ENCODE measurements around the gene MCM3AP.
"Not testable (repeated sequence)": the region's sequence is repeated elsewhere in the genome, so short reads cannot be mapped to it uniquely, and the experiment has no call there.

MCM3AP gene

DNA sequence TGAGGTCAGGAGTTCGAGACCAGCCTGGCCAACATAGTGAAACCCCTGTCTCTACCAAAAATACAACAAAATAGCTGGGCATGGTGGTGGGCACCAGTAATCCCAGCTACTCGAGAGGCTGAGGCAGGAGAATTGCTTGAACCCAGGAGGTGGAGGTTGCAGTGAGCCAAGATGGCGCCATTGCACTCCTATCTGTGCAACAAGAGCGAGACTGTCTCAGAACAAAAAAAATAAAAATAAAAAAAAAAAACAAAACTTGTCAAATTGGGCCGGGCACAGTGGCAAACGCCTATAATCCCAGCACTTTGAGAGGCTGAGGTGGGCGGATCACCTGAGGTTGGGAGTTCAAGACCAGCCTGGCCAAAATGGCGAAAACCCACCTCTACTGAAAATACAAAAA lies 24.8 kb upstream of the MCM3AP start:
- not testable (repeated sequence) for DNase-seq

DNA sequence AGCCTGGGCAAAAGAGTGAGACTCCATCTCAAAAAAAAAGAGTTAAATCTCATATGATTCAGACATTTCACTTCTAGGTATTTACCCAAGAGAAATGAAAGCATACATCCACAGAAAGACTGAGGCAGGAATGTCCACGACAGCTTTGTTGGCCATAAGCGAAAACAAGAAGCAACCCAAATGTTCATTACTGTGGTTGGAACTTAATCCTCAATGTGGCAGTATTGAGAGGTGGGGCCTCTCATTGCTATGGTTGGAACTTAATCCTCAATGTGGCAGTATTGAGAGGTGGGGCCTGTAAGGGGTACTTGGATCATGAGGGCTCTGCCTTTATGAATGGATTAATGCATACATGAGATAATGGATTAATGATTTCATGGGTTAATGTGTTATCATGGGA lies 23.0 kb upstream of the MCM3AP start:
- DNase-seq: no peak

DNA sequence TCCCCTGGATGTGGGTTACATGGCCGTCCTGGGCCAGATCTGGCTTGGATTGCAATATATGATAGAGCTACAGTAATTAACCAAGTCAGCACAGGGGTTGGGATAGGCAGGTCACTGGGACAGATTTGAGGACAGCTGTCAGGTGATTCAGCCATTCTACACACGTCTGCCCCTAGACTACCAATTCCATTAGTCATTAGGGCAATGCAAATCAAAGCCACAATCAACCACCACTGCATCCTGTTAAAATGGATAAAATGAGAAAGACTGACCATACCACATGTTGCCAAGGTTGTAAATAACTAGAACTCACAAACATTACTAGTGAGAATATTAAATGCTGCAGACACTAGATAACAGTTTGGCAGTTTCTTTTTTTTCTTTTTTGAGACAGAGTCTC lies 22.2 kb upstream of the MCM3AP start:
- no peak for DNase-seq

DNA sequence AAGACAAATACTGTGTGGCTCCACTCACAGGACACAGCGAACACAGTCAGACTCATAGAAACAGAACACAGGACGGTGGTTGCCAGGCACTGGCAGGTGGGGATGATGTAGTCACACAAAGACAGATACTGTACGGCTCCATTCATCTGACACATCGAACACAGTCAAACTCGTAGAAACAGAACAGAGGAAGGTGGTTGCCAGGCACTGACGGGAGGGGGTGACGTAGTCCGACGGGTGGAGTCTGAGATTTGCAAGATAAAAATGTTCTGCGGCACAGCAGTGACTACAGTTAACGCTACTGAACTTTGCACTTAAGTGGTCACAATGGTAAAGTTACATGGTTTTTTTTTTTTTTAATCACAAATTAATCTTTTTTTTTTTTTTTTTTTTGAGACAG lies 19.5 kb upstream of the MCM3AP start:
- no peak for DNase-seq

DNA sequence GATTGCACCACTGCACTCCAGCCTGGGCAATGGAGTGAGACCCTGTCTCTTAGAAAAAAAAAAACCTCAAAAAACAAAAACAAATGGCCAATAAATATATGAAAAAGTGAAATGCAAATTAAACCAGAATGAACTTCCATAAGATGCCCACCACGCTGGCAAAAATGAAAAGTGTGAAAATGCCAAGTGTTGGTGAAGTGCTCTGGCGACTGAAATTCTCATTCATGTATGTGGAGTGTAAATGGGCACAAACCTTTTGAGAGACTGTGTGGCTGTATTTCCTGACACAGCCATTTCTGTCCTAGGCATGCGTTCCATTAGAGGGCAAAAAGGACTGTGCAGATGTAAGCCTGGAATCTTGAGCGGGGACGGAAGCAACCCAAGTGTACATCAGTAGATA lies 19.0 kb upstream of the MCM3AP start:
- DNase-seq: no peak

DNA sequence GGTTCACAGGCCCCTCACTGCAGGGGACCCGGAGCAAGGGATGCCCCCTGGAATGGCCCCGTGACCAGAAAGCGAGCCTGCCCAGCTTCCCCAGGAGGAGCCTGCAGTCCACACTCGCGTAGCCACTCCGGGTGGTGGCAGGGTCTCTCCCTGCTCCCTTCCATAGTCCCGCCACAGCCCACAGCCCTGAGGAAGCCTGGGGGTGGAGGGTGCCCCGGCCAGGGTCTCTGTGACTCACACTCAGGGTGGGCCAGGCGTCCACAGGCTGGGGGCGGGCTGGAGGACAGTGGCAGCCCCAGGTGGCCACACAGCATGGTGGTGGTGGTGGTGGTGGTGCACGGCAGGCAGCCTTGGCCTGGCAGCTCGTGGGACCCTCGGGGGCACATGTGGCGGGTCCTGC lies 16.3 kb upstream of the MCM3AP start:
- DNase-seq: no peak

DNA sequence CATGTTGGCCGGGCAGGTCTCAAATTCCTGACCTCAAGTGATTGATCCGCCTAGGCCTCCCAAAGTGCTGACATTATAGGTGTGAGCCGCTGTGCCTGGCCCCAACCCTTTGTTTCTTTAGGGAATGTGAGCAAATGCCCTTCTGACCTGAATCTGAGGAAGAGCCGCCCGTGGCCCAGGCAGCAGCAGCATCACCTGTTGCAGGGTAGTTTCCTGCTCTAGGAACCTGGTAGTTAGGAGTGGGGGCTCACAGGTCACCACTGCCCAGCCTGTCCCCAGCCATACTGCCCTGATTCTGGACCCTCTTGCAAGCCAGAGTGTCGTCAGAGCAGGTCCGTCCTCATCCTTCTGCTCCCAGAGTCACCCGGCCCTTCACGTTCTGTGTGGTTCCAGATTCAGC lies 13.8 kb upstream of the MCM3AP start:
- no peak for DNase-seq

DNA sequence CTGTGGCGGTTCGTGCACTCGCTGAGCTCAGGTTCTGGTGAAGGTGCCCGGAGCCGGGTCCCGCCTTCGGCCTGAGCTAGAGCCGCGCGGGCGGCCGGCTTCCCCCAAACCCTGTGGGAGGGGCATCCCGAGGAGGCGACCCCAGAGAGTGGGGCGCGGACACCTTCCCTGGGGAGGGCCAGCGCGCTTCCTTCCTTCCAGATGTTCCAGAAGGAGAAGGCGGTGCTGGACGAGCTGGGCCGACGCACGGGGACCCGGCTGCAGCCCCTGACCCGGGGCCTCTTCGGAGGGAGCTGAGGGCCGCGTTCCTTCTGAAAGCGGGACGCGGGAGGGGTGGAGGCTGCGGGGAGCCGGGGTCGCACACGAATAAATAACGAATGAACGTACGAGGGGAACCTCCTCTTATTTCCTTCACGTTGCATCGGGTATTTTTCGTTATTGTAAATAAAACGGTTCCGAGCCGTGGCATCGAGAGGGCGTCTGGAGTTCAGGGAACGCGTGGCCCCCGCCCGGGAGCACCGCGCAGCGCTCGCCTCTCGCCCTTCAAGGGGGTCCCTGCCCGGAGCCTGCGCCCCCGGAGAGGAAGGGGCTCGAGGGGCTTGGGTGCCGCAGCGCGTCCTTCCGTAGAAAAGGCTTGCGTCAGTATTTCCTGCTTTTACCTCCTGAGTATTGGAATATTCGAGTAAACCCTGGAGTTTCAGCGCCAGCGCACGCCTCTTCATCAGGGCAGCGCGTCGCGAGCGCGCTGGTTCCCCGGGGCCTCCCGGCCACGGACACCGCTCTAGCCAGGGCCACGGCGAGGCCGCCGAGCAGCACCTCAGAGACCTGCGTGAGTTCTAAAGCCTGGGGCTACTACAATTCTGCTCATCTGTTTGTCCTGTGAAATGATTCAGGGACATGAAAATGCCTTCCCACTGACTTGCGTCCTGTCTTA lies 12.2 kb upstream of the MCM3AP start:
- DNase-seq: peak; percentile 11

DNA sequence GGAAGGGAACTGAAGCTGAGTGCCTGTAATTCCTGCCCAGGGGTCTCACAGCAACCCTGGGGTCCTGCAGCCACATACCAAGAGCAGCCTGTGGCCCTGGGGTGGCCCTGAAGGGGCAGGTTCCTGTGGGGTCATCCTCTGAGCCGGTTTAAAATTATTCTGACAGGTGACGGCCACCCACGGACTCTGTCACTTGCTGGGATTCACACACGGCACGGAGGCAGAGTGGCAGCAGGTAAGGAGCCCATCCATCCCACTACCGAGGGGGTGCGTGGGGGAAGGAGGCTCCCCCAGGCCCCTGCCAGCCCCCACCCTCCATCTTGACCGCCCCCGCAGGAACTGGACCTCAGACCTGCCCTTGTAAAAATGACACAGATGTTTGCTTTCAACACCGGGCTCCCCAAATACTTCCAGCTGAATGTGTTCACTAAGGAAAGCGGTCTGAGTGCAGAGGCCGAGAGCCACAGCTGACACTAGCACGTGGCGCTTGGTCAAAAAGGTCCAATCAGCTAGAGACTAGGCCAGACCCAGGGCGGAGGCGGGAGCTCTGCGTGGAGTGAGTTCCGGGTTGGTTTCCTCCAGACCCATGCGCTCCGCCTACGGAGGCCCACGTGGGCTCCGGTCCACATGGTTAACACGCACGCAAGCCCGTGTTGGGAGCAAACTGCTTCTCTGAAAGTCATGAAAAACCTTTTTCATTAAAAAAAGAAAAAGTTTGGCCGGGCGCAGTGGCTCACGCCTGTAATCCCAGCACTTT lies 10.8 kb upstream of the MCM3AP start:
- peak; percentile 65 for DNase-seq

DNA sequence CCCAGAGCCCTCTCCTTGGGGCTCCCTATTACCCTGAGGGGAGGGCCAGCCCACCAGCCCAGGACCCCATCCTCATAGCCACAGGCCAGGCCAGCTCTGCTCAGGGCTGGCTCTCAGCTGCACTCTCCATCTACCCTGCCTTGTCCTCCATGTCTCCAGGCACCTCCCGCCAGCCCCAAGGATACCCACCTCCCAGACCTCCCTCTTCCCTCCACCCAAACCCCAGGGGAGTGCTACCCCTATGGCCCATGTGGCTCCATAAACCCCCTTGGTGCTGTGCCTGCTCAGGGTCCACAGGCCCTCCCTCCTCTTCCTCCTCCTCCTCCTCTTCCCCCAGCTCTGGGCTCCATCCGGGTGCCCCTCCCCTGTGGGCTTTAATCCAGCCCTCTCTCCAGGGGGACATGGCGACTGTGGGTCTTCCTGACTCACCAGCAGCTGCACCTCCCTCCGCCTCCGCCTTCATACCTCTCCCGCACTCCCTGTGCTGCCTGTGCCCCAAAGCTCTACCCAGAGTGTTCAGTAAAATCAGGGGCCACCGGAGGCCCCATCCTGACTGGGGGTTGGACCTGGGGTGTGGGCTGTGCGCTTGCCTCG lies 9.9 kb upstream of the MCM3AP start:
- DNase-seq: peak; percentile 4

DNA sequence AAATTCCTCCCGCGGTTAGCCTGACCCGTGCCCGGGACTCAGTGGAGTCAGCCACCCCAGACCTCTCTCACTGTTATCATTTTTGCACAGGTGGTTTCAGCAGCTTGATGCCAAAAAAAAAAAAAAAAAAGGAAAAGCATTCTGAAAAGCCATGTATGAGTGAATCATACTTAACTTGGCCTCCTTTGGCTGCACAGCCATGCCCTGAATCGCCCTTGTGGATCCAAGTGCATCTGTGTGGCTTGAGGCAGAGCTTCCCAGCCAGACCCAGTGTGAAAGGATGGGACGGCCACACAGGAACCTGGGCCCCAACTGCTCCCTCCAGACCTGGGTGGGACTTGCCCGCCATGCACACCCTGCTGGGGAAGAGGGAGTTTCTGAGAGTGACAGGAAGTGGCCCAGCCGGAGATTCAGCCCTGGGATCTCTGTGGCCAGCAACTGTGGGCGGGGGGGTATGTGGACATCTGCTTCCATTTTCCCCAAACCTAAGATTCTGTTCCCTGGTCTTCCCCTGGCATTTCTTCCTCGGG lies 9.3 kb upstream of the MCM3AP start:
- DNase-seq: no peak

DNA sequence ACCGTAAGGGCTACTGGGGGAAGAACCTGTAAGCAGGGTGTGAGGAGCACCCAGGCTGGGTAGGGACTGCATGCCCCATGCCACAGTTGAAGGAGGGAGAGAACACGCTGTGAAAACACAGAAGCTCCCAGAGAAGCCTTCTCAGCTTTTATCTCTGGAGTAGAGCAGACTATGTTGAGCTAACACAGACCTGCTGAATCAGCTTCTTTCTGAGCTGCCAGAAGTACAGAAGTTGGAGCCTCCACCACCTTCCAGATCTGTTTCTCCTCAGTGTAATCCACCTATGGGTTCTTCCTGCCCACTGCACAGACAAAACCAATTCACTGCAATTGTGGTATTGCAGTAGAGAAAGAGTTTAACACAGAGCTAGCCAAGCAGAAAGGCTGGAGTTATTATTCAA lies 6.2 kb upstream of the MCM3AP start:
- no peak for DNase-seq

DNA sequence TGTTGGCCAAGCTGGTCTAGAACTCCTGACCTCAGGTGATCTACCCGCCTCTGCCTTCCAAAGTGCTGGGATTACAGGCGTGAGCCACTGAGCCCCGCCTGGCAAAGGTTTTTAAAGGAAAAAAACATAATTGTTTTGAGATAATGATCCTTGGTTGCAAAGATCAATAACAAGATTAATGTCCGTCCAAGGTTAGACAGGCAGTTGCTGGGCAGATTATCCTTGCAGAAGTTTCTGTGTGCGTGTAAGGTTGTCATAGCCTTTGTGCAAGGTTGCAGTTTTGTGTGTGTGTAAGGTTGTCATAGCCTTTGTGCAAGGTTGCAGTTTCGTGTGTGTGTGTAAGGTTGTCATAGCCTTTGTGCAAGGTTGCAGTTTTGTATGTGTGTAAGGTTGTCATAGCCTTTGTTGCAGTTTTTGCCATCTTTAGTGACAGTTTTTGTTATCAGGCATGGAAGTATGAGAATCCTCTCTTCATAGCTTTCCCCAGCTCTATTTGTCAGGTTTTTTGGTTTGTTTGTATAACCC lies 4.3 kb upstream of the MCM3AP start:
- DNase-seq: no peak

DNA sequence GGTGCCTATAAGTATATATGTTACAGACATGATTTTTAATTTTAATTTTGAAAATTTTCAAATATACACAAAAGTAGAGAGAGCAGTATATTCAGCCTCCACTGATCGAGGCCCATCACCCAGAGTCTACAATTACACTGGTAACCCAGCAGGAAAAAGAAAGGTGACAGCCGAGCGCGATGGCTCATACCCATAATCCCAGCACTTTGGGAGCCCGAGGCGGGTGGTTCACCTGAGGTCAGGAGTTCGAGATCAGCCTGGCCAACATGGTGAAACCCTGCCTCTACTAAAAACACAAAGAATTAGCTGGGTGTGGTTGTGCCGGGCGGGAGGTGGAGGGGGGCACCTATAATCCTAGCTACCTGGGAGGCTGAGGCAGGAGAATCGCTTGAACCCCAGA lies 2.1 kb upstream of the MCM3AP start:
- DNase-seq: no peak

DNA sequence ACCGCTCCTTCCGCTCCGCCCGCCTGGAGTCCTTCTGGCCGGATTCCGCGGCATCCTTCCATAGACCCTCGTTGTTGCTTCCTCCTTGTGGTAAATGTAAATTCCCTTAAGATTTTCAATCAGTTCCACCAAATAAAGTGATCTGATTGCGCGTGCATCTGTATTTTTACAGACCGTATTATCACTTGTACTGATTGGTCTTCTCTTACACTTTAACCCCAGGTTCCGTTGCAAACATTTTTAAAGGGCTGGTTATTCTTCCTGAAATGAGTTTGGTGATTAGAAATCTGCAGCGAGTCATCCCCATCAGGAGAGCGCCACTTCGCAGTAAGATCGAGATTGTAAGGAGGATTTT lies 1.2 kb upstream of the MCM3AP start:
- DNase-seq: no peak

DNA sequence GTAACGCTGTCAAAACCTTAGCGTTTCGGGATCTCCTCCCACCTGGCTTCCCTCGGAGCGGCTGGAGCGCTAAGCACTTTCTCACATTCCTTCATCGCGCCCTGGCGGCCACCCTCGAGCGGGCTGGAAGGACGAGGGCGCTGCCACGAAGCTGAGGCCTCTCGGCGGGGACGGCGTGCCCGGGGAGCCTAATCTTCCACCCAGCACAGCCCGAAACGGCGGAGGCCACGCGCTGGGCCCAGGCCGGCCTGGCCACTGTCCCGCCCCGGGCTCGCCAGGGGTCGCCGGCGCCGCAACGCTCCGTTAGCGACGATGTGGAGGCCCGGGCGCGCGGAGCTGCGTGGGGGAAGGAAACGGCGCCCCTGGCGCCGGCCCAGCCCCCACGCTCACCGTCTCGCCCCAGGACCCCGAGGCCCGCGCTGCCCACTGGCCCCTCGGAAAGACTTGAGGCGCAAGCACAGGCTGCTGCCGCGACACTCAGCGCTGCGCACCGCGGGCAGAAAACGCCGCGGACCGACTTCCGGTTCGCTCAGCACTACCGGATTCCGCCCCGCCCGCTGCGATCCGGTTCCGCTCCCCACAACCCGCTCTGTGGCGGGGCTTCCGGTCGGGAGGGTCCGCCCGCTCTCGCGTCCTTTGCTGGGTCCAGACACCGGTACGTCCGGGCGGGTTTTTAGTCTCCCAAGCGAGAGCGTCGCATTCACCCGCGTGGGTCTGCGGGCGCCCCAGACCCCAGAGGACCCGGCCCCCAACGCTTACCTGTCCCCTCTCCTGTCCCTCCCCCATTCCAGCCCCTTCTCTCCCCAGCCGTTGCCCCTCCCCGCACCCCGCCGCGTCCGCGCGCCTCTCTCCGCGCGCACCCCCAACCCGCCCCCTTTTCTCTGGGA lies 593 bp upstream of the MCM3AP start, which contains the start of gene YBEY:
TSS of gene YBEY (plus strand) at position 582 of the 887 bp plus-strand sequence. CDS start 572 bp downstream, outside the sequence.
- peak; percentile 90 for DNase-seq

DNA sequence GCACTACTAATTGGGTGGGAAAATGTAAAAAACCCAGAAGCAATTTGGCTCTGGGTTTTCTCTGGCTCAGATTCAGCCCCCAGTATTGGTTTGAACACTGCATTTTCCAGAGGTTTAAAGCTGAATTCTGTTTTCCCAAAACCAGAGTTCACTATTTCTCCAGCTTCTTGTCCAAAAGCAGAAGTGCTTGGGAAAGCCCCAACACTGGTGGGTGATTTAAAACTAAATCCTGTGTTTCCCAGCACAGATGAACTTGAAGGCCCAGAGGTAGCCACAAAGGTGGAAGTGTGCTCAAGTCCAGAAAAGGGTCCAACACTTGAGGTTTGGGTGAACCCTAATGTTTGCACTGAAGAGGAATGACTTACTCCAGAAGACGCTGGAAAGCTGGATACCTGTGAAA lies 678 bp downstream of the MCM3AP start:
- DNase-seq: no peak

DNA sequence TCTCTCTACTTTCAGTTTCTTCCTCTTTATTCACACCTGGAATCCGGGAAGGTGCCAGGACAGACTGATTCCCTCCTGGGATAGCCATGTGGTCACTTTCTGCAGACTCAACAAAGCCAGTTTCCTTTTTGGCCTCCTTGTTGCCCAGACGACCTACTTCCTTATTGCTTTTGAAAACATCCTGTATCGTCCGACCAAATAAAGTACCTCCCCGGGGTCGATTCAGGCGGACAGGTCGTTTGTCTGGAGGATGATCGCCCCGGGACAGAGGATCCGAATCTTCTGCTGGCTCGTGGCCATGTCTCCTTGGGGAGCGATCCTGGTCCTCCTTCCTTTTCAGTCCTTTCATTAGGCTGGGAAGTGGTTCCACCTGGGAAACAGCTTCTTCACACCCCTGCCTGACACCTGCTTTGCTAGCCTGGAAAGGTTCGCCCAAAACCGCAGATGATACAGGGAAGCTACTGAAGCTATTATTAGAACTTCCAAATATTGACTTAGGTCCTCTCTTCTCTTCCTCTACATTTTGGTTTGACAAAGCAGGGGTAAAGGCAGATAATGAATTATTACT lies 1.2 kb downstream of the MCM3AP start:
- no peak for DNase-seq

DNA sequence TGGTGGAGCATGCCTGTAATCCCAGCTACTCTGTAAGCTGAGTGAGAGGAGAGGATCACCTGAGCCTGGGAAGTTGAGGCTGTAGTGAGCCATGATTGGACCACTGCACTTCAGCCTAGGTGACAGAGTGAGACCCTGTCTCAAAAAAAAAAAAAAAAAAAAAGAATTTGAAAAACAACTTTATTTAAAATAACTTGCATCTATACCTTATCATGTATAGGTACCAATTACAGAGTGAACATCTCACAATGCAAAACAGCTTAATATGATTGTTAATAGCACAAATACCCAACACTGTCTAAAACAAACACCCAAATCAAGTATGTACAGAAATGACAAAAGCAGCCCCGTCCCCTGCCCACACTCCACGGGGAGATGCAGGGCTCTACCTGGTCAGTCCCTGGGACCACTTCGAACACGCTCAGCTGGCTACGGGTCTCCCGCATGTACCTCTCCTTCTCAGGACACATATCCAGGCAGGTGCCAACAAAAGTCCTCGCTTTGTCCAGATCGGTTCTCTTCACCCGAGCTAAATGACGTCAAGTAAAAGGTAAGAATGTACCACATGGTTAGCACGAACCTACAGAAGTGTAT lies 10.5 kb downstream of the MCM3AP start:
- no peak for DNase-seq

DNA sequence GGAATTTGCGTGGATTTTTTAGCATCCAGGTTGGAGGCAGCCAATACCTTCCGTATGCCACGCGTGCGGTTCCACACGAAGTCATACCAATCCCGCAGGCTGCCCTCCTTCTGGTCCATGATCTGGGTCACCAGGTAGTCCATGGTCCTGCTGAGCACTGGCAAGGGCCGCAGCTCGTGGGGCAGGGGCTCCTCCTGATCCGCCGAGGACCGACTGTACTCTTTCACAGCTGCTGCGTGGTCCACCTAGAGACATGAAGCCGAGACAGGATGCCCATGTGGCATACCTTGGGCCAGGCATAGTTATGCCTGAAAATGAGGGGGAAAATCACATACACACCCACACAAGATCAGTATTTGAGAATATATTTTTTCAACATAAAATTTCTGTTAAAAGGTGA lies 12.1 kb downstream of the MCM3AP start:
- DNase-seq: no peak

DNA sequence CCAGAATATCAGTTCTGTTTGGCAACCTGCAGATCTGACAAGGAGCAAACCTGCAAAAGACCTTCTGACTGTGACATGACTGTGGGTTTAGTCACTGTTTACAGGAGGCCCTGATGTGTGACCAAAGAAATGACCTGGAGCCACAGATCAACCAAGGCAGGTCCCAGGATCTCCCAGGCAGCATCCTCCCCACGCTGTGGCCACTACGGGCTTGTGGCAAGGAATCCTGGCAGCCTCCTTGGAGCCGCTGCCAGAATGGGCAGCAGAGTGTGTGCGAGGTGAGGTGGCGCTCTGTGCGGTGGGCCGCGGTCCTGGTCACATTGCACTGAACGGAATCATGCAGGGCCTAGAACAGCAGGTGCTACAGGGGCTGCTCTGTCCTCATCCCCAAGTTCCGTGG lies 15.9 kb downstream of the MCM3AP start:
- DNase-seq: no peak
